GM03348 (cell line): ENCODE measurements around the gene PLXDC1.

Source experiments
- DNase-seq: peaks from one replicate; pipeline ENCODE4 v3.0.0; 2012; ENCODE audit warnings: low spot score

PLXDC1 gene

GRCh38 chr17:39096508-39097149, 54.8 kb downstream of the PLXDC1 start:
- DNase-seq = no peak

- DNase-seq = peak; percentile 35
Observed at GRCh38 chr17:39095309-39095686, 56.1 kb downstream of the PLXDC1 start.

- DNase-seq = no peak
Observed at GRCh38 chr17:39094607-39095308, 56.7 kb downstream of the PLXDC1 start.

GRCh38 chr17:39092692-39093230, 58.7 kb downstream of the PLXDC1 start:
- DNase-seq = no peak

- no peak for DNase-seq
Observed at GRCh38 chr17:39090908-39091665, 60.4 kb downstream of the PLXDC1 start.

DNA sequence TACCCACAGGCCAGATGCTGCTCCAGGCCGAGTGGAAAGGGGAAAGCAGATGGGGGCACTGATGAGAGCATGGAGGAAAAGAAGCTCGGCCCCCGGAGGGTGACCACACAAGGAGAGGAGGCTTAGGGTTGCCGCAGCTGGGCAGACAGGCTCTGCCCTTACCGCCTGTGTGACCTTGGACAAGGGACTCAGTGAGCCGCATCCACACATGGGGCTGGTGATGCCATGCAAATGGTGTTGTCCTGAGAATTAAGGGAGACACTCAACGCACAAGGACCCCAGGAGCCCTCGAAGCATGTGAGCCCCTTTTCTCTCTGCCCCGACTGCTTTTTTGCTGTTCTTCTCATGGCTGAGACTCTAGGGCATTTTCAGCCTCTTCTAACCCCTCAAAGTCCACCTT, 61.0 kb downstream of the PLXDC1 start:
- DNase-seq = no peak

GRCh38 chr17:39084558-39084957, 66.9 kb downstream of the PLXDC1 start:
- no peak for DNase-seq

DNA sequence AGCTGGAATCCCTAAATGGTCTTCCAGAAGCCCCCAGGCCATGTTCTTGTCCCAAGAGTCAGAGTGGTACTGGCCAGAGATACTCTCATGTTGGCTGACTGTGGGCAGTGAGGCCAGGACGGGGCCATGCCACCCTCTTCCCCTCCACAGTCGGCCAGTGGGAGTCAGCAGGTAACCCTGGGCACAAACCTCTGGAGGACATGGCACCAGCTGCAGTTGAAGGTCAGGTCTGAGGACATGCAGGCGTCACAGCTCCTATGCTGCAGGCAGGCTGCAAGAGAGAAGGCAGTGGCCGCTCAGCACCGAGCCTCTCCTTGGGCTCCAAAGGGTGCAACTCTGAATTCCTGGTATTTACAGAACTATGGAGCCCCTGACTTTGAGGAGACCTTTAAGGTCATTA, 68.2 kb downstream of the PLXDC1 start:
- no peak for DNase-seq

GRCh38 chr17:39082482-39082881, 69.0 kb downstream of the PLXDC1 start:
- peak; percentile 51 for DNase-seq

DNA sequence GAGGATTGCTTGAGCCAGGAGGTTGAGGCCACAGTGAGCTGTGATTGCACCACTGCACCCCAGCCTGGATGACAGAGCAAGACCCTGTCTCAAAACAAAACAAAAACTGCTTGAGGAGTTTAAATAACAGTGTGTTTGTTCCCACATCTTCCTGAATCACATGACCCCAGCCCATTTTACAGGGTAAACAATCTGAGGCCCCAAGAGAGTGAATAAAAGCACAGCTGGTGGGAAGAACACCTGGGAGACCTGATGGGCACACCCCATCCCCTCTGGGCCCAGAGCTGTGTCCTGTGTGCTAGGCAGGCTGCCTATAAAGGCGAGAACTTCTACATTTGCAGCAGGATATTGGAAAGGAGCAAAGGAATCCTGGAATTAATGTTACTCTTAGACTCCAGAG, 69.6 kb downstream of the PLXDC1 start:
- DNase-seq = no peak

DNA sequence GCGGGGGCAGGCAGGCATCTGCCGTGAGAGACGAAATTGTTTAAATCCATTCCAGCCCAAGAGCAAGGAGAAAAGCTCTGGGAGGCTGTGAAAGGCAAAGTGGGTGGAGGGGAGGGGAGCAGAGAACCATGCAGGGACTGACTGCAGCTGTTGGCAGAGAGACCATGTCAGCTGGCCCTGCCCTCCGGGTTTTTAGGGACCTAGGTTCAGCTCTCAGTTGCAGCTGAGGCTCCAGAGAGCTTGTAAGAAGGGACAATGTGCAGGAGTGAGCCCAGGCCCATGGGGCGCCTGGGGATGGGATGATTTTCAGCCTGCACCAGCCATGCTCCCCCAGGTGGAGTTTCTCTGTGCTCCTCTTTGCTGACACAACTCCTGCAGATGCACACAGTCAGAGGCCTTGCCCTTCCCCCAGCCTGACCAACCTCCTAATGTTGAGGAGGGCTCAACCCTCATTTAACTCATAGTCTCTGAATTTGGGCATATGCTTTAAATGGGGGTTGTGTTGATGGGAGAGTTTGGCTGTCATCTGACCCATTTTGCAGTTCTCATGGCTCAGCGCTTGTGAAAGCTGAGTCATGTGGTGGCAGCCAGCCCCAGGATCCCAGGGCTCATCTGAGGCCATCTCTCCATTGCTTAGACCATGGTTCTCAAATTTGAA, 70.9 kb downstream of the PLXDC1 start:
- peak; percentile 77 for DNase-seq

- DNase-seq = no peak
Observed at GRCh38 chr17:39079836-39080235, 71.6 kb downstream of the PLXDC1 start.

- DNase-seq = no peak
Observed at GRCh38 chr17:39077866-39078265, 73.6 kb downstream of the PLXDC1 start.

GRCh38 chr17:39077252-39077651, 74.2 kb downstream of the PLXDC1 start:
- no peak for DNase-seq

DNA sequence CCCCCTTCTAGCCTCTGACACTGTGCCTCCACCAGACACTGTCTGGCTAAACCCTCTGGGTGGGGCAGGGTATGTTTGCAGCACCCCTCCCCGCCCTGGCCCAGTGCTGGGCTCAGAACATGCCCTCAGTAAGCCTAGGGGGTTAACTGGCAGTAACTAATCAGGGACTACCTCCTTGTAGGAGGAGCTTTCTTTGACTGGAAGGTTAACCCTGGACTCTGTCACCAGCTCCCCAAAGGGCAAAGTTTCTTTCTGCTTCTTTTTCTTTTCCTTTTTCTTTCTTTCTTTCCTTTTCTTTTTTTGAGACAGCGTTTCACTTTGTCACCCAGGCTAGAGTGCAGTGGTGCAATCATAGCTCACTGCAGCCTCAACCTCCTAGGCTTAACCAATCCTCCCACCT, 76.8 kb downstream of the PLXDC1 start:
- no peak for DNase-seq

GRCh38 chr17:39073916-39074315, 77.5 kb downstream of the PLXDC1 start:
- DNase-seq = no peak

DNA sequence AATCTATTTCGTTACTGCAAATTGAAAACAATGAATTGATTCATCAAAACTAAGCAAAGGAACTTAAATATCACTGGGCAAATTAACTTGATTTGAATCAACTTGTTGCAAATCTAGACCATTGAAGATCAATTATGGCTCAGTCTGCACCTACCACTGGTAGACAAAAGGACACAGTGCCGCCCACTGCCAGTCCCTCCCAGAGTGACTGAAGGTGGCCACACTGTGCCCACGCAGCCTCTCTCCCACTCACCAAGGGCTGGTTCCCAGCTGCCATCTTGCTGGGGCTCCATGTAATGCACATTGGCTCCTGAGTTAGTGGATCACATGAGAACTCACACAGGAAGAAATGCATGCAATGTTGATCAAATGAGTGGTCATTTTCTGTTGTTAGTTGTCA, 78.1 kb downstream of the PLXDC1 start:
- no peak for DNase-seq

GRCh38 chr17:39071573-39071972, 79.9 kb downstream of the PLXDC1 start:
- DNase-seq = no peak

DNA sequence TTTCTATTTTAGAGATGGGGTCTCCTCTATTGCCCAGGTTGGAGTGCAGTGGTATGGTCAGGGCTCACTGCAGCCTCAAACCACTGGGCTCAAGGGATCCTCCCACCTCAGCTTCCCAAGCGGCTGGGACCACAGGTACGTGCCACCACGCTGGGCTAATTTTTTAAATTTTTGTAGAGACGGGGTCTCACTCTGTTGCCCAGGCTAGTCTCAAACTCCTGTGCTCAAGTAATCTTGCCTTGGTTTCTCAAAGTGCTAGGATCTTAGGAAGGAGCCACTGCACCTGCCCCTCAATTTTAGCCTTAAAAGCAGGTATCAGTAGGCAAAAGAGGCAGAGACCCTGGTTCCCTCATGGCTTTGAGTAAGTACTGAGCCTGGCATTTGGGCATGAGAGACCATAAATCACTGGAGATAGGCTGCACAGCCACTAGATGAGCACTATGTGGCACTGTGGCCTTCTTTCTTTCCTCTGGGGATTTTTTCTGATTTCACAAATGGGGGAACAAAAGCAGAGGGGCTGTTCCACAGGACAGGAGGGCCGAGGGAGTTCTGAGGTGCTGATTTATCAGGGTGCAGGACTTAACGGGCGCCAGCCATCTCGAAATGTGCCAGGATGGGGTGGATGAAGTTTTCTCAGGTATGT, 82.2 kb downstream of the PLXDC1 start:
- DNase-seq = peak; percentile 79

- peak; percentile 31 for DNase-seq
Observed at GRCh38 chr17:39064819-39065218, 86.6 kb downstream of the PLXDC1 start.

GRCh38 chr17:39064374-39064773, 87.1 kb downstream of the PLXDC1 start:
- peak; percentile 88 for DNase-seq

GRCh38 chr17:39063681-39064069, 87.8 kb downstream of the PLXDC1 start:
- peak; percentile 17 for DNase-seq
